Neuronal stem cell (in vitro differentiated cells): Measurements from ENCODE around the gene GOLIM4.

ENCODE experiments used
- DNase-seq: peaks from one replicate; pipeline ENCODE4 v3.0.0-alpha.2; 2013; ENCODE audit warnings: low spot score
- H2AFZ ChIP-seq: one replicate; pipeline ENCODE4 v1.6.1; 2013; ENCODE audit warnings: mild to moderate bottlenecking, low read length, inconsistent platforms
- H2AK5ac ChIP-seq: 2 replicates; pipeline ENCODE4 v1.6.1; 2013; ENCODE audit warnings: low read depth, mild to moderate bottlenecking, inconsistent platforms, low read length, moderate library complexity, mixed read lengths
- H2BK120ac ChIP-seq: 2 replicates; pipeline ENCODE4 v1.6.1; 2013; ENCODE audit warnings: low read depth, mild to moderate bottlenecking, inconsistent platforms, low read length, moderate library complexity, mixed read lengths
- H2BK12ac ChIP-seq: one replicate; pipeline ENCODE4 v1.6.1; 2013; ENCODE audit warnings: low read length, inconsistent platforms
- H2BK15ac ChIP-seq: 2 replicates; pipeline ENCODE4 v1.6.1; 2013; ENCODE audit warnings: mild to moderate bottlenecking, low read length, inconsistent platforms, mixed read lengths
- H2BK5ac ChIP-seq: one replicate; pipeline ENCODE4 v1.6.1; 2013; ENCODE audit warnings: inconsistent platforms, mild to moderate bottlenecking, low read length, moderate library complexity
- H3K14ac ChIP-seq: one replicate; pipeline ENCODE4 v1.6.1; 2013; ENCODE audit warnings: low read length, inconsistent platforms
- H3K18ac ChIP-seq: 2 replicates; pipeline ENCODE4 v1.6.1; 2013; ENCODE audit warnings: low read length, inconsistent platforms
- H3K23ac ChIP-seq: 2 replicates; pipeline ENCODE4 v1.6.1; 2013; ENCODE audit warnings: low read depth, mild to moderate bottlenecking, mixed read lengths, low read length, inconsistent platforms; ENCODE audit not compliant: poor library complexity
- H3K27ac ChIP-seq: replicated peaks from 3 replicates; pipeline ENCODE4 v1.5.1; 2013; ENCODE audit warnings: low read length, inconsistent platforms
- H3K27me3 ChIP-seq, 3 experiments: 2 replicates each; pipeline ENCODE4 v1.6.1; 2013; ENCODE audit warnings: low read length in 3 of 3, mild to moderate bottlenecking in 2 of 3, inconsistent platforms in 1 of 3, low read depth in 1 of 3, mixed read lengths in 1 of 3, moderate library complexity in 1 of 3; ENCODE audit not compliant: control insufficient read depth in 3 of 3, insufficient read depth in 3 of 3
- H3K36me3 ChIP-seq, 2 donors: replicated peaks in 1 of 2; 2 replicates each; pipeline ENCODE4 v1.6.1; 2013; ENCODE audit warnings: low read length in 2 of 2; ENCODE audit not compliant: control insufficient read depth in 2 of 2, insufficient read depth in 2 of 2
- H3K4ac ChIP-seq: 2 replicates; pipeline ENCODE4 v1.6.1; 2013; ENCODE audit warnings: inconsistent platforms, mild to moderate bottlenecking, low read length, moderate library complexity
- H3K4me1 ChIP-seq, 2 donors: 1 replicate in 1 of 2; 2 replicates in 1 of 2; pipeline ENCODE4 v1.6.1; 2013; ENCODE audit warnings: low read length in 2 of 2, low read depth in 1 of 2; ENCODE audit not compliant: control insufficient read depth in 2 of 2, insufficient read depth in 1 of 2
- H3K4me2 ChIP-seq: one replicate; pipeline ENCODE4 v1.6.1; 2013; ENCODE audit warnings: mild to moderate bottlenecking, low read length, inconsistent platforms; ENCODE audit not compliant: insufficient read depth, poor library complexity, severe bottlenecking
- H3K4me3 ChIP-seq, 2 donors: 2 replicates each; pipeline ENCODE4 v1.5.1; 2013; ENCODE audit warnings: low read length in 2 of 2, mild to moderate bottlenecking in 2 of 2, inconsistent platforms in 1 of 2, moderate library complexity in 1 of 2
- H3K79me1 ChIP-seq: one replicate; pipeline ENCODE4 v1.6.1; 2013; ENCODE audit warnings: low read depth, mild to moderate bottlenecking, inconsistent platforms, low read length, moderate library complexity
- H3K9ac ChIP-seq: one replicate; pipeline ENCODE4 v1.6.1; 2013; ENCODE audit warnings: mild to moderate bottlenecking, low read depth, low read length, inconsistent platforms; ENCODE audit not compliant: poor library complexity
- H3K9me3 ChIP-seq, 2 donors: replicated peaks in 1 of 2; 2 replicates each; pipeline versions ENCODE3 to v1.6.1; 2013; ENCODE audit warnings: low read length in 2 of 2, mild to moderate bottlenecking in 2 of 2, inconsistent platforms in 1 of 2, low read depth in 1 of 2, mixed read lengths in 1 of 2, moderate library complexity in 1 of 2; ENCODE audit not compliant: control insufficient read depth in 2 of 2, insufficient read depth in 1 of 2
- H4K8ac ChIP-seq: one replicate; pipeline ENCODE4 v1.6.1; 2013; ENCODE audit warnings: low read depth, mild to moderate bottlenecking, inconsistent platforms, low read length, moderate library complexity
- H4K91ac ChIP-seq: one replicate; pipeline ENCODE4 v1.6.1; 2013; ENCODE audit warnings: low read length, low read depth, mild to moderate bottlenecking, inconsistent platforms; ENCODE audit not compliant: poor library complexity
- WGBS, 2 donors: extraction: QIAGEN DNeasy Blood & Tissue Kit; methylation state at CpG; one replicate each; pipeline ENCODE4 v1.1.7; 2013; ENCODE audit warnings: missing lambda C conversion rate in 2 of 2, mixed read lengths in 1 of 2; ENCODE audit not compliant: insufficient read length in 2 of 2, insufficient replicate concordance in 1 of 2; ENCODE audit errors: extremely low coverage in 2 of 2; 5-methylcytosine and 5-hydroxymethylcytosine counted together

Gene GOLIM4

DNA sequence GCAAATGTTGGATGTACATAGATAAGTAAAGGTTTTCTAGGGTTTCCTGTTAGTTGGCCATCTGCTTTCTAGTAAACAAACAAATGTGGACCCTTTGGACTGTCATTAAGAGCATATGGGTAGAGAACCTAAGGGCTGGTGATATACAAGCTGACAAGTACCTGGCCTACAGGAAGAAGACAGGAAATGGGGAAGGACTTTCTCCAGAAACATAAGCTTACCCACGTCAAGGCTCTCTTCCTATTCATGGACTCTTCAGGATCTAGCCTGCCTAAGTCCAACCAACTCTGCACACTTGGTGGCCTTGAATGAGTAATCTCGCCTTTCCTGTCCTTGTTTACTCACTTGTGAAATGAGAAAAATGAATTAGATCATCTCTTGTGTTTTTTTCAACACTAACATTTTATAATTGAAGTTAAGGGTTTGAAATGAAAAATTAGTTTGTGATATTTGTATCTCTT is 22.2 kb upstream of the GOLIM4 start:
- H2AK5ac ChIP-seq = no peak overlapping the region
- H4K91ac ChIP-seq = no peak overlapping the region
- H3K4me2 ChIP-seq = no peak overlapping the region
- no peak overlapping the region for H3K14ac ChIP-seq
- no peaks in the 10 kb centered on the region for H3K27me3 ChIP-seq
- no peaks in the 10 kb centered on the region for H3K4me1 ChIP-seq
- no peak overlapping the region for H2AFZ ChIP-seq
- WGBS, 2 donors = no CpG with 5 or more reads among the region's 2 CpGs
- no peak overlapping the region for H2BK120ac ChIP-seq
- peaks cover 0 to 4% of the 10 kb centered on the region in 2 donors for H3K9me3 ChIP-seq
- no peak overlapping the region for H3K4ac ChIP-seq
- no peak overlapping the region for H3K4me3 ChIP-seq
- H4K8ac ChIP-seq = no peak overlapping the region
- H3K36me3 ChIP-seq = peaks cover 0 to 2% of the 10 kb centered on the region in 2 donors
- no peak overlapping the region for H2BK5ac ChIP-seq
- H3K27ac ChIP-seq = no peak overlapping the region
- no peak overlapping the region for H2BK12ac ChIP-seq
- H3K23ac ChIP-seq = no peak overlapping the region
- DNase-seq = no peak
- H2BK15ac ChIP-seq = no peak overlapping the region
- H3K9ac ChIP-seq = no peak overlapping the region
- no peak overlapping the region for H3K18ac ChIP-seq
- no peaks in the 10 kb centered on the region for H3K79me1 ChIP-seq

DNA sequence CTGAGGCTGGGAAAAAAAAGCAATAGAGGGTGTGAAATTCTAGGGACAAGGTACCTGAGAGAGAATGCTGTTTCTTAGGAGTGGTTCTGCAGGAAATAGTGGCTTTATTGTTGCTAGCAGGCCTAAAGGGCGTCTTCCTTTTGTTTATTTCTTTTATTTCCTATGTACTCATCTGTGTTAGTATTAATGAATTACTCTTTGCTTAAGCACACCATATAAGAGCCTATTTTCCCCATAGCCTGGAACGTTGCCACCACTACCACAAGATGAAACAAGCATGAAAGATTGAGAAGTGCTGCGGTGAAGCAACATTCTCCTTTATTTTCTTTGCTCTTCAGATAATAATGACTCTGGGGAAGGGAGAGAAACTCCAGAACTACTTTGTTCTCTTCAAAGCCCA is 21.3 kb upstream of the GOLIM4 start:
- no peak overlapping the region for H2BK120ac ChIP-seq
- H3K4me3 ChIP-seq = no peak overlapping the region
- no peak overlapping the region for H2BK5ac ChIP-seq
- H3K14ac ChIP-seq = no peak overlapping the region
- no peak overlapping the region for H3K23ac ChIP-seq
- H3K18ac ChIP-seq = no peak overlapping the region
- H3K4me1 ChIP-seq = no peaks in the 10 kb centered on the region
- H2AFZ ChIP-seq = peak overlapping the region; percentile 11
- H2BK12ac ChIP-seq = no peak overlapping the region
- H3K9ac ChIP-seq = no peak overlapping the region
- no peaks in the 10 kb centered on the region for H3K79me1 ChIP-seq
- peaks cover 0 to 2% (median 0%) of the 10 kb centered on the region in 3 experiments for H3K27me3 ChIP-seq
- peaks cover 0 to 4% of the 10 kb centered on the region in 2 donors for H3K9me3 ChIP-seq
- H4K8ac ChIP-seq = no peak overlapping the region
- H2BK15ac ChIP-seq = no peak overlapping the region
- H3K36me3 ChIP-seq = peaks cover 0 to 2% of the 10 kb centered on the region in 2 donors
- no peak for DNase-seq
- H4K91ac ChIP-seq = no peak overlapping the region
- no peak overlapping the region for H3K27ac ChIP-seq
- no peak overlapping the region for H3K4ac ChIP-seq
- no CpG with 5 or more reads among the region's 3 CpGs for WGBS, 2 donors
- H2AK5ac ChIP-seq = no peak overlapping the region
- H3K4me2 ChIP-seq = no peak overlapping the region

DNA sequence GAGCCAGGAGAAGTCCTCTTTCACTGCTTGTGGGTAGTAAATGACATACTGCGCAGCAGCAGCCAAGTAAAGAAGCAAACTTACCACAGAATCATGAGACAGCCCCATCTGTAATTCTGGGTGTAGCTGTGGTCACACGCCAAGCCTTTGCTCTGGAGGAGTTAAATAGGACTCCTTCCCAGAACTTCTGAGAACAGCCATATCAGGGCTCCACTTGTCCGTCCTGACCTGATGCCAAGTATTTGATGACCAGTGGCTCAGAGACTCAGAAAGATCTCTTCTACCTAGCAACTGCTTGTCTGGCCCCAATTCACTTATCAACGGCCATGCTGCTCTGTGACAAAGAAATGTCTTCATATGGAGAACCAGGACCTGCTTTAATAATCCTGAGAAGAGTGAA is 20.6 kb upstream of the GOLIM4 start:
- Histone ChIP-seq H2BK5ac (no peak overlapping the region), H2BK120ac (no peak overlapping the region), H3K23ac (no peak overlapping the region), H3K4me2 (no peak overlapping the region), H3K9ac (no peak overlapping the region), H2BK12ac (no peak overlapping the region), H2AK5ac (no peak overlapping the region), H4K91ac (no peak overlapping the region), H3K9me3 (peaks cover 0 to 1% of the 10 kb centered on the region in 2 donors), H3K79me1 (no peaks in the 10 kb centered on the region), H3K4me3 (no peak overlapping the region), H4K8ac (no peak overlapping the region), H2AFZ (peak overlapping the region; percentile 37), H3K27ac (no peak overlapping the region), H3K36me3 (peaks cover 0 to 2% of the 10 kb centered on the region in 2 donors), H3K18ac (no peak overlapping the region), H3K27me3 (peaks cover 0 to 4% (median 0%) of the 10 kb centered on the region in 3 experiments), H3K4ac (no peak overlapping the region), H2BK15ac (no peak overlapping the region), H3K14ac (no peak overlapping the region), H3K4me1 (no peaks in the 10 kb centered on the region)
- no peak for DNase-seq
- no CpG with 5 or more reads among the region's 4 CpGs for WGBS, 2 donors

DNA sequence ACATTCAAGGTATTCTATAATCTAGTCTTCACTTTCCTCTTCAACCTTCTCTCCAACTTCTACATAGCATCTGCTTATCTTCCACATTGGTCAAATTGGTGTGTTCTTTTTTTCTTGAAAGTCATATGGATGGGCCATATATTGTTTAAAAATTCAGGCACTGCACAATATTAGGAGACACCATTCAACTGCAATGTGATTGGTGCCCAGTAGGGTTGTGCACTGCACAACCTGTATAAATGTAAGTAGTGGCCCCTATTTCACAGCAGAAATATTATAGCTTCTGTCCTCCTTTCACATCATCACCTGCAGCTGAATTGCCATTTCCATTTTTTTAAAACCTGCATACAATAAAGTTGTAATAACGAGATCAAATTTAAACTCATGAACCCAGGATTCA is 18.1 kb upstream of the GOLIM4 start:
- Histone ChIP-seq H3K9ac (no peak overlapping the region), H3K18ac (no peak overlapping the region), H2BK12ac (no peak overlapping the region), H2AFZ (no peak overlapping the region), H3K27me3 (peaks cover 0 to 4% (median 0%) of the 10 kb centered on the region in 3 experiments), H3K4me1 (no peaks in the 10 kb centered on the region), H3K23ac (no peak overlapping the region), H2BK5ac (no peak overlapping the region), H3K79me1 (no peaks in the 10 kb centered on the region), H3K9me3 (no peaks in the 10 kb centered on the region), H3K27ac (no peak overlapping the region), H3K4ac (no peak overlapping the region), H3K36me3 (peaks cover 0 to 2% of the 10 kb centered on the region in 2 donors), H2BK15ac (no peak overlapping the region), H4K91ac (no peak overlapping the region), H2AK5ac (no peak overlapping the region), H4K8ac (no peak overlapping the region), H2BK120ac (no peak overlapping the region), H3K14ac (no peak overlapping the region), H3K4me3 (no peak overlapping the region), H3K4me2 (no peak overlapping the region)
- WGBS, 2 donors = no CpG with 5 or more reads among the region's 1 CpG
- DNase-seq = no peak
